NCI-H1694 (cell line): ENCODE results near the gene MYO5B.

Experiments used
- DNase-seq: peaks from one replicate; lab custom pipeline; 2025; lab: John Stamatoyannopoulos, UW

The MYO5B gene

GRCh38 chr18:50151926-50152325 lies 43.0 kb downstream of the MYO5B start:
- DNase-seq = no peak

- DNase-seq = no peak
These were observed 50.4 kb downstream of the MYO5B start for GRCh38 chr18:50144540-50144939.

GRCh38 chr18:50143886-50144285 lies 51.1 kb downstream of the MYO5B start:
- DNase-seq = no peak

GRCh38 chr18:50143294-50143693 lies 51.7 kb downstream of the MYO5B start:
- DNase-seq = no peak

GRCh38 chr18:50142441-50143120 lies 52.4 kb downstream of the MYO5B start:
- DNase-seq = no peak

- no peak for DNase-seq
These were observed 56.5 kb downstream of the MYO5B start for GRCh38 chr18:50138181-50139064.

- DNase-seq = no peak
These were observed 59.0 kb downstream of the MYO5B start for GRCh38 chr18:50135903-50136302.

- DNase-seq = no peak
These were observed 61.4 kb downstream of the MYO5B start for GRCh38 chr18:50133526-50133925.

- no peak for DNase-seq
These were observed 63.4 kb downstream of the MYO5B start for GRCh38 chr18:50131591-50131990.

GRCh38 chr18:50128506-50129271 lies 66.3 kb downstream of the MYO5B start:
- DNase-seq = no peak

- DNase-seq = no peak
These were observed 67.3 kb downstream of the MYO5B start for GRCh38 chr18:50127516-50128210.

GRCh38 chr18:50126471-50126870 lies 68.5 kb downstream of the MYO5B start:
- DNase-seq = no peak

- no peak for DNase-seq
These were observed 69.5 kb downstream of the MYO5B start for GRCh38 chr18:50125456-50125855.

GRCh38 chr18:50119296-50119695 lies 75.7 kb downstream of the MYO5B start:
- DNase-seq = no peak

GRCh38 chr18:50117863-50118262 lies 77.1 kb downstream of the MYO5B start:
- no peak for DNase-seq

- no peak for DNase-seq
These were observed 79.9 kb downstream of the MYO5B start for GRCh38 chr18:50115095-50115494.

GRCh38 chr18:50114448-50114847 lies 80.5 kb downstream of the MYO5B start:
- no peak for DNase-seq

GRCh38 chr18:50113726-50114125 lies 81.2 kb downstream of the MYO5B start:
- no peak for DNase-seq

- DNase-seq = no peak
These were observed 83.5 kb downstream of the MYO5B start for GRCh38 chr18:50111398-50111797.

GRCh38 chr18:50107468-50107977 lies 87.4 kb downstream of the MYO5B start:
- no peak for DNase-seq

- DNase-seq = no peak
These were observed 89.9 kb downstream of the MYO5B start for GRCh38 chr18:50105027-50105426.

GRCh38 chr18:50104421-50104820 lies 90.5 kb downstream of the MYO5B start:
- DNase-seq = no peak
